C4-2B (cell line): ENCODE measurements around the gene CLEC12A.
A peak's percentile ranks its signal among the peaks of the same experiment; 100 is the strongest.
"Not testable (repeated sequence)": the region's sequence is repeated elsewhere in the genome, so short reads cannot be mapped to it uniquely, and the experiment has no call there.

Experiments used
- H3K27ac ChIP-seq: fragments of 450-650 bp; 2 replicates; pipeline ENCODE4 v1.5.1; 2017
- ZFX ChIP-seq: fragments of 450-650 bp; IDR thresholded peaks from 2 replicates; pipeline ENCODE4 v1.6.1; 2017
- TF ChIP-seq, protein P1 (sequence below): fragments of 450-650 bp; conservative IDR thresholded peaks from 2 replicates; pipeline ENCODE4 v1.5.1; 2017; ENCODE audit warnings: mild to moderate bottlenecking

CLEC12A gene

GRCh38 chr12:10025236-10025635 is 54.0 kb downstream of the CLEC12A start:
- no peak overlapping the region for H3K27ac ChIP-seq
- no peak for TF ChIP-seq ZFX
- TF ChIP-seq, protein P1, sequence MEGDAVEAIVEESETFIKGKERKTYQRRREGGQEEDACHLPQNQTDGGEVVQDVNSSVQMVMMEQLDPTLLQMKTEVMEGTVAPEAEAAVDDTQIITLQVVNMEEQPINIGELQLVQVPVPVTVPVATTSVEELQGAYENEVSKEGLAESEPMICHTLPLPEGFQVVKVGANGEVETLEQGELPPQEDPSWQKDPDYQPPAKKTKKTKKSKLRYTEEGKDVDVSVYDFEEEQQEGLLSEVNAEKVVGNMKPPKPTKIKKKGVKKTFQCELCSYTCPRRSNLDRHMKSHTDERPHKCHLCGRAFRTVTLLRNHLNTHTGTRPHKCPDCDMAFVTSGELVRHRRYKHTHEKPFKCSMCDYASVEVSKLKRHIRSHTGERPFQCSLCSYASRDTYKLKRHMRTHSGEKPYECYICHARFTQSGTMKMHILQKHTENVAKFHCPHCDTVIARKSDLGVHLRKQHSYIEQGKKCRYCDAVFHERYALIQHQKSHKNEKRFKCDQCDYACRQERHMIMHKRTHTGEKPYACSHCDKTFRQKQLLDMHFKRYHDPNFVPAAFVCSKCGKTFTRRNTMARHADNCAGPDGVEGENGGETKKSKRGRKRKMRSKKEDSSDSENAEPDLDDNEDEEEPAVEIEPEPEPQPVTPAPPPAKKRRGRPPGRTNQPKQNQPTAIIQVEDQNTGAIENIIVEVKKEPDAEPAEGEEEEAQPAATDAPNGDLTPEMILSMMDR, result no peak

GRCh38 chr12:10026666-10027065 is 55.5 kb downstream of the CLEC12A start:
- not testable (repeated sequence) for H3K27ac ChIP-seq

GRCh38 chr12:10027311-10027710 is 56.1 kb downstream of the CLEC12A start:
- H3K27ac ChIP-seq, result no peak overlapping the region
- TF ChIP-seq, protein P1, result no peak
- TF ChIP-seq ZFX, result no peak

- H3K27ac ChIP-seq, result no peak overlapping the region
Observed at GRCh38 chr12:10027721-10028120, 56.5 kb downstream of the CLEC12A start.

GRCh38 chr12:10030446-10030845 is 59.2 kb downstream of the CLEC12A start, which contains the start of gene CLEC9A:
Gene CLEC9A (plus strand): TSS chr12:10030682. CDS start chr12:10052688, 22,006 bp downstream.
- no peak for TF ChIP-seq ZFX
- TF ChIP-seq, protein P1, result no peak
- no peak within 1 kb of the TSS for H3K27ac ChIP-seq

More at GRCh38 chr12:10027721-10028120, 56.5 kb downstream of the CLEC12A start:
- TF ChIP-seq, protein P1, result no peak; the same call in 1 of the 2 replicates
- TF ChIP-seq ZFX, result no peak

DNA sequence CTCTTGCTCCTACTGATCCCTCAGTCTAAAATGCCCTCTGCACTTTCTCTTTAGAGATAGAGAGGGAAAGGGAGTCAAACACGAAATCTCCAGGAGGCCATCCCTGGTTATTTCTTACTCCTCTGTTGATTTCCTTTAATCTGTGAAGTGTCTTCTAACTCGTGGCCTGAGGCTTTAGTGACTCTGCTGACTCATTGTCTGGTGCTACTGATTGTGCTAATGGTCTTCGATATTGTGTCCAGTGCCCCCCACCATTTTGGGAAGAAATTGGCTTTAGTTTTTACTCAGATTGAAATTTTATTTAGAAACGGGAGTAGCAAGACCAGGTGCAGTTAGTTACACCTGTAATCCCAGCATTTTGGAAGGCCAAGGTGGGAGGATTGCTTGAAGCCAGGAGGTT is 60.1 kb downstream of the CLEC12A start:
- H3K27ac ChIP-seq, result no peak overlapping the region
- no peak for TF ChIP-seq ZFX
- TF ChIP-seq, protein P1, result no peak

GRCh38 chr12:10031771-10032175 is 60.6 kb downstream of the CLEC12A start:
- H3K27ac ChIP-seq, result no peak overlapping the region
- no peak for TF ChIP-seq ZFX
- TF ChIP-seq, protein P1, result no peak

GRCh38 chr12:10033783-10034545 is 62.8 kb downstream of the CLEC12A start:
- TF ChIP-seq, protein P1, result peak; percentile 80
- no peak for TF ChIP-seq ZFX
- no peak overlapping the region for H3K27ac ChIP-seq
